HL-60 (cell line): ENCODE measurements around the gene FBXW5.

ENCODE experiments used
- CTCF ChIP-seq: IDR thresholded peaks from one replicate; pipeline ENCODE4 v1.5.1; 2011; ENCODE audit warnings: low read length, control low read depth, inconsistent platforms; ENCODE audit not compliant: insufficient read depth
- GABPA ChIP-seq: IDR thresholded peaks from 2 replicates; pipeline ENCODE4 v1.6.1; 2012; ENCODE audit warnings: low read depth

GRCh38 chr9:136984464-136985026 lies 40.0 kb upstream of the FBXW5 start:
- no peak for TF ChIP-seq CTCF
- no peak for TF ChIP-seq GABPA
